A673 (cell line): ENCODE data around the gene DUOXA2.

Experiments
- EZH2 ChIP-seq: fragments of 200-600 bp; sonication (generic); IDR thresholded peaks from 2 replicates; pipeline ENCODE4 v1.6.1; 2017; ENCODE audit warnings: borderline replicate concordance, low read depth, mild to moderate bottlenecking, mixed read lengths, antibody characterized with exemption, low read length; ENCODE audit not compliant: poor library complexity, severe bottlenecking
- TF ChIP-seq, protein P1 (sequence below): fragments of 300-800, 200-600 bp; sonication (generic); conservative IDR thresholded peaks from 2 replicates; pipeline ENCODE4 v1.5.1; 2017; ENCODE audit warnings: low read depth, mild to moderate bottlenecking, antibody characterized with exemption, low read length, moderate library complexity, mixed read lengths

DNA sequence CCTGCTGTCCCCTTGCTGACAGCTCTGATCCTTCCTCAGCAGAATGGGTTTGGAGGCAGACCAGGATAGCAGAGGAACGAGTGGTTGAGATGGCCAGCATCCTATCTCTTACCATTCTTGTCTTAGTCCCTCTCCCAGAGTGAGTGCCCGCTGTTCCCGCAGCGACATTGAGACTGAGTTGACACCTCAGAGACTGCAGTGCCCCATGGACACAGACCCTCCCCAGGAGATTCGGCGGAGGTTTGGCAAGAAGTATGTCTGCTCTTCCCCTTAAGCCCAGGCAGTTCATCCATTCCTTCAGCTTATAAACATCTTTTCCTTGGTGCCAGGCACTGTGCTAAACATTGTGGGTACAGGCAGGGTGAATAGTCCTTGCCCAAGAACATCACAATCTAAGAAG, 36.9 kb downstream of the DUOXA2 start:
- TF ChIP-seq, protein P1, sequence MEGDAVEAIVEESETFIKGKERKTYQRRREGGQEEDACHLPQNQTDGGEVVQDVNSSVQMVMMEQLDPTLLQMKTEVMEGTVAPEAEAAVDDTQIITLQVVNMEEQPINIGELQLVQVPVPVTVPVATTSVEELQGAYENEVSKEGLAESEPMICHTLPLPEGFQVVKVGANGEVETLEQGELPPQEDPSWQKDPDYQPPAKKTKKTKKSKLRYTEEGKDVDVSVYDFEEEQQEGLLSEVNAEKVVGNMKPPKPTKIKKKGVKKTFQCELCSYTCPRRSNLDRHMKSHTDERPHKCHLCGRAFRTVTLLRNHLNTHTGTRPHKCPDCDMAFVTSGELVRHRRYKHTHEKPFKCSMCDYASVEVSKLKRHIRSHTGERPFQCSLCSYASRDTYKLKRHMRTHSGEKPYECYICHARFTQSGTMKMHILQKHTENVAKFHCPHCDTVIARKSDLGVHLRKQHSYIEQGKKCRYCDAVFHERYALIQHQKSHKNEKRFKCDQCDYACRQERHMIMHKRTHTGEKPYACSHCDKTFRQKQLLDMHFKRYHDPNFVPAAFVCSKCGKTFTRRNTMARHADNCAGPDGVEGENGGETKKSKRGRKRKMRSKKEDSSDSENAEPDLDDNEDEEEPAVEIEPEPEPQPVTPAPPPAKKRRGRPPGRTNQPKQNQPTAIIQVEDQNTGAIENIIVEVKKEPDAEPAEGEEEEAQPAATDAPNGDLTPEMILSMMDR: no peak
- no peak for TF ChIP-seq EZH2
